SK-N-SH (cell line): ENCODE measurements around the gene RBMS1. TPM values are rescaled to one million over a fixed set of nuclear protein-coding genes. Genes with fewer than 3 reads are reported as not detected.

ENCODE experiments used
- CTCF ChIA-PET: fragments of 300-600, 350-600 bp; formaldehyde crosslinking; extraction: SDS; loops from one replicate; lab custom pipeline; 2021; lab: Yijun Ruan, JAX
- POLR2A ChIA-PET: fragments of 350-600 bp; sonication (Branson Sonifier 250); formaldehyde crosslinking; extraction: SDS; loops from one replicate; lab custom pipeline; 2020; ENCODE audit warnings: antibody characterized with exemption, inconsistent platforms; lab: Yijun Ruan, JAX
- DNase-seq: peaks from one replicate; pipeline ENCODE4 v3.0.0; 2012
- H2AFZ ChIP-seq: fragments of 200-600 bp; sonication (generic); 2 replicates; pipeline ENCODE4 v1.8.1; 2016; ENCODE audit warnings: antibody characterized with exemption, mild to moderate bottlenecking, low read depth
- H3F3A ChIP-seq: fragments of 200-600 bp; sonication (generic); replicated peaks from 2 replicates; pipeline ENCODE3; 2016; ENCODE audit warnings: antibody characterized with exemption, mild to moderate bottlenecking; ENCODE audit not compliant: insufficient read depth
- H3K27ac ChIP-seq, 2 experiments: fragments of 200-500 bp in 1 of 2; fragments of 200-600 bp in 1 of 2; sonication (Bioruptor generic) in 1 of 2; sonication (generic), shearing (Covaris generic) in 1 of 2; 2 replicates each; pipeline versions ENCODE4 v1.5.1 to v1.6.1; 2014 to 2016; ENCODE audit warnings: low read depth in 2 of 2, inconsistent platforms in 1 of 2, low read length in 1 of 2, mild to moderate bottlenecking in 1 of 2, mixed read lengths in 1 of 2
- H3K27me3 ChIP-seq: fragments of 200-600 bp; sonication (generic), shearing (Covaris generic); 2 replicates; pipeline ENCODE4 v1.6.1; 2016; ENCODE audit warnings: mixed run types; ENCODE audit not compliant: insufficient read depth
- H3K36me3 ChIP-seq, 2 experiments: fragments of 200-500 bp in 1 of 2; fragments of 200-600 bp in 1 of 2; sonication (Bioruptor generic) in 1 of 2; sonication (generic) in 1 of 2; replicated peaks in 1 of 2; 2 replicates each; pipeline versions ENCODE3 to v1.5.1; 2014 to 2016; ENCODE audit warnings: low read length in 1 of 2, mild to moderate bottlenecking in 1 of 2; ENCODE audit not compliant: insufficient read depth in 2 of 2, control insufficient read depth in 1 of 2
- H3K4me1 ChIP-seq, 2 experiments: fragments of 200-500 bp in 1 of 2; fragments of 200-600 bp in 1 of 2; sonication (Bioruptor generic) in 1 of 2; sonication (generic), shearing (Covaris generic) in 1 of 2; 2 replicates each; pipeline versions ENCODE4 v1.5.1 to v1.6.1; 2014 to 2016; ENCODE audit warnings: low read depth in 1 of 2, low read length in 1 of 2, mixed run types in 1 of 2; ENCODE audit not compliant: insufficient read depth in 2 of 2, control insufficient read depth in 1 of 2
- H3K4me2 ChIP-seq: fragments of 200-600 bp; sonication (generic), shearing (Covaris generic); 2 replicates; pipeline ENCODE4 v1.6.1; 2017; ENCODE audit warnings: mixed run types
- H3K4me3 ChIP-seq, 2 experiments: fragments of 200-500 bp in 1 of 2; fragments of 200-600 bp in 1 of 2; sonication (Bioruptor generic) in 1 of 2; sonication (generic), shearing (Covaris generic) in 1 of 2; 2 replicates each; pipeline versions ENCODE4 v1.5.1 to v1.8.1; 2014 to 2016; ENCODE audit warnings: low read depth in 2 of 2, inconsistent platforms in 1 of 2, low read length in 1 of 2, mild to moderate bottlenecking in 1 of 2, mixed read lengths in 1 of 2, moderate library complexity in 1 of 2
- H3K79me2 ChIP-seq: fragments of 200-600 bp; sonication (generic); 2 replicates; pipeline ENCODE4 v1.8.1; 2017; ENCODE audit warnings: mild to moderate bottlenecking; ENCODE audit not compliant: insufficient read depth
- H3K9ac ChIP-seq: fragments of 200-600 bp; sonication (generic); 2 replicates; pipeline ENCODE4 v1.6.1; 2017; ENCODE audit warnings: mixed run types
- H3K9me2 ChIP-seq: fragments of 200-600 bp; sonication (generic); 2 replicates; pipeline ENCODE4 v1.6.1; 2017; ENCODE audit warnings: mixed run types
- H3K9me3 ChIP-seq: fragments of 200-600 bp; sonication (generic); 2 replicates; pipeline ENCODE4 v1.6.1; 2017; ENCODE audit warnings: mixed run types, mild to moderate bottlenecking, moderate library complexity
- H4K20me1 ChIP-seq: fragments of 200-600 bp; sonication (generic); 2 replicates; pipeline ENCODE4 v1.6.1; 2017; ENCODE audit warnings: mild to moderate bottlenecking, mixed run types; ENCODE audit not compliant: insufficient read depth
- CHD2 ChIP-seq: fragments of 150-350 bp; IDR thresholded peaks from 2 replicates; pipeline ENCODE4 v1.6.1; 2018; ENCODE audit warnings: low read length; ENCODE audit not compliant: partially characterized antibody
- ELF1 ChIP-seq: IDR thresholded peaks from 2 replicates; pipeline ENCODE4 v1.4.0; 2012
- EZH2phosphoT487 ChIP-seq: fragments of 200-600 bp; sonication (generic); IDR thresholded peaks from 2 replicates; pipeline ENCODE4 v1.6.1; 2017; ENCODE audit warnings: low read depth, mixed run types, mild to moderate bottlenecking, antibody characterized with exemption, moderate library complexity, borderline replicate concordance
- FOSL2 ChIP-seq: IDR thresholded peaks from 2 replicates; pipeline ENCODE4 v1.4.0; 2012; ENCODE audit warnings: low read depth, mild to moderate bottlenecking, moderate library complexity, borderline replicate concordance
- FOXJ3 ChIP-seq: sonication (generic); formaldehyde crosslinking; IDR thresholded peaks from 2 replicates; pipeline ENCODE4 v1.5.1; 2020; ENCODE audit warnings: mild to moderate bottlenecking, missing genetic modification reagents
- FOXM1 ChIP-seq: IDR thresholded peaks from 2 replicates; pipeline ENCODE4 v1.4.0; 2012; ENCODE audit warnings: low read depth, mild to moderate bottlenecking
- JUND ChIP-seq: IDR thresholded peaks from 2 replicates; pipeline ENCODE4 v1.4.0; 2012
- NFIC ChIP-seq: IDR thresholded peaks from 2 replicates; pipeline ENCODE4 v1.4.0; 2012; ENCODE audit warnings: borderline replicate concordance
- RAD21 ChIP-seq: IDR thresholded peaks from 2 replicates; pipeline ENCODE4 v1.6.1; 2012; ENCODE audit warnings: mild to moderate bottlenecking, low read length
- RFX5 ChIP-seq: IDR thresholded peaks from 2 replicates; pipeline ENCODE4 v1.6.1; 2012; ENCODE audit warnings: mild to moderate bottlenecking, improper control_type of control experiment, low read length
- RXRA ChIP-seq: IDR thresholded peaks from 2 replicates; pipeline ENCODE4 v1.4.0; 2012; ENCODE audit warnings: low read depth, mild to moderate bottlenecking, borderline replicate concordance
- SIN3A ChIP-seq: IDR thresholded peaks from 2 replicates; pipeline ENCODE4 v1.6.1; 2012; ENCODE audit warnings: low read depth, mild to moderate bottlenecking, low read length, moderate library complexity, borderline replicate concordance
- SMC3 ChIP-seq: IDR thresholded peaks from 2 replicates; pipeline ENCODE4 v1.6.1; 2012; ENCODE audit warnings: low read depth, low read length, improper control_type of control experiment
- TCF12 ChIP-seq: IDR thresholded peaks from 2 replicates; pipeline ENCODE4 v1.4.0; 2012
- TEAD4 ChIP-seq: IDR thresholded peaks from 2 replicates; pipeline ENCODE4 v1.4.0; 2012; ENCODE audit warnings: mild to moderate bottlenecking, borderline replicate concordance; ENCODE audit not compliant: insufficient read depth
- YY1 ChIP-seq: IDR thresholded peaks from 2 replicates; pipeline ENCODE4 v1.4.0; 2012; ENCODE audit warnings: low read depth, mild to moderate bottlenecking
- WGBS: methylation state at CpG from one replicate; pipeline ENCODE4 v1.1.6; 2017; ENCODE audit warnings: low lambda C conversion rate; 5-methylcytosine and 5-hydroxymethylcytosine counted together
- polyA plus RNA-seq, 3 experiments: library from polyadenylated mRNA; depleted of rRNA; stranded (reverse); fragments of >200 nt; gene quantifications; 2 replicates each; pipeline ENCODE4 v1.2.3, GENCODE V29; 2012
- TF ChIP-seq, protein P1 (sequence below): fragments of 200-600 bp; sonication (generic); IDR thresholded peaks from 2 replicates; pipeline ENCODE4 v1.6.1; 2017; ENCODE audit warnings: antibody characterized with exemption, mild to moderate bottlenecking, moderate library complexity
- TF ChIP-seq, protein P2 (sequence below): fragments of 150-350 bp; IDR thresholded peaks from 2 replicates; pipeline ENCODE4 v1.6.1; 2016; ENCODE audit warnings: mild to moderate bottlenecking, low read depth, low read length
- TF ChIP-seq, protein P3 (sequence below): fragments of 150-350 bp; IDR thresholded peaks from 2 replicates; pipeline ENCODE4 v1.6.1; 2017; ENCODE audit warnings: antibody characterized with exemption, low read length, low read depth, borderline replicate concordance
- TF ChIP-seq, protein P4 (sequence below): IDR thresholded peaks from 2 replicates; pipeline ENCODE4 v1.4.0; 2012; ENCODE audit warnings: low read depth
- TF ChIP-seq, protein P5 (sequence below): IDR thresholded peaks from 2 replicates; pipeline ENCODE4 v1.6.1; 2012; ENCODE audit warnings: mild to moderate bottlenecking, low read depth, low read length, moderate library complexity

Gene RBMS1
- polyA plus RNA-seq, 1 of the 3 experiments (the other 2 are of a cell fraction), result 56.5 TPM

DNA sequence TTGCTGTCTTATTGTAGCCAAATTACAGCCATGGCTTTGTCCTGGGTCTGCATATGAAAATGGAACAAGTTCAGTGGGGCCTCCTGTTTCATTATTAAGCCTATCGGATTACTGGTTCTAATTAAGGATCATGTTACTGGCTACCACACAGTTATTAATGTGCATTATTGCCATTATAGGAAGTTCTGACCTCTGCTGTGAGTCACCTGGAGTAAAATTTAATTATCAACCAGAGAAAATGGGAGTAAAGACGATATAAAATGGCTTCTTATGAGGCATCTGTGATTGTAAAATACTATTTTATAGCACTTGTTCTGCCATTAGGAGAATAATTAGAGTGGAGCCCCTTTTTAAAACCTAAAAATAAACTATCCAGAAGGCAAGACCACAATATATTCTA is 150.2 kb downstream of the RBMS1 start (continued):
- TF ChIP-seq ELF1, result no peak
- no peak for TF ChIP-seq SMC3
- TF ChIP-seq FOXJ3 (CRISPR knock-in tag), result no peak
- TF ChIP-seq RAD21, result no peak
- TF ChIP-seq RFX5, result no peak
- TF ChIP-seq, protein P1, sequence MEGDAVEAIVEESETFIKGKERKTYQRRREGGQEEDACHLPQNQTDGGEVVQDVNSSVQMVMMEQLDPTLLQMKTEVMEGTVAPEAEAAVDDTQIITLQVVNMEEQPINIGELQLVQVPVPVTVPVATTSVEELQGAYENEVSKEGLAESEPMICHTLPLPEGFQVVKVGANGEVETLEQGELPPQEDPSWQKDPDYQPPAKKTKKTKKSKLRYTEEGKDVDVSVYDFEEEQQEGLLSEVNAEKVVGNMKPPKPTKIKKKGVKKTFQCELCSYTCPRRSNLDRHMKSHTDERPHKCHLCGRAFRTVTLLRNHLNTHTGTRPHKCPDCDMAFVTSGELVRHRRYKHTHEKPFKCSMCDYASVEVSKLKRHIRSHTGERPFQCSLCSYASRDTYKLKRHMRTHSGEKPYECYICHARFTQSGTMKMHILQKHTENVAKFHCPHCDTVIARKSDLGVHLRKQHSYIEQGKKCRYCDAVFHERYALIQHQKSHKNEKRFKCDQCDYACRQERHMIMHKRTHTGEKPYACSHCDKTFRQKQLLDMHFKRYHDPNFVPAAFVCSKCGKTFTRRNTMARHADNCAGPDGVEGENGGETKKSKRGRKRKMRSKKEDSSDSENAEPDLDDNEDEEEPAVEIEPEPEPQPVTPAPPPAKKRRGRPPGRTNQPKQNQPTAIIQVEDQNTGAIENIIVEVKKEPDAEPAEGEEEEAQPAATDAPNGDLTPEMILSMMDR, result no peak
- no peak for TF ChIP-seq SIN3A
- 0 out of 2 replicates have a peak, but pooled peaks have one; percentile 10 for TF ChIP-seq FOSL2
- TF ChIP-seq, all 33 proteins: peak for 4

DNA sequence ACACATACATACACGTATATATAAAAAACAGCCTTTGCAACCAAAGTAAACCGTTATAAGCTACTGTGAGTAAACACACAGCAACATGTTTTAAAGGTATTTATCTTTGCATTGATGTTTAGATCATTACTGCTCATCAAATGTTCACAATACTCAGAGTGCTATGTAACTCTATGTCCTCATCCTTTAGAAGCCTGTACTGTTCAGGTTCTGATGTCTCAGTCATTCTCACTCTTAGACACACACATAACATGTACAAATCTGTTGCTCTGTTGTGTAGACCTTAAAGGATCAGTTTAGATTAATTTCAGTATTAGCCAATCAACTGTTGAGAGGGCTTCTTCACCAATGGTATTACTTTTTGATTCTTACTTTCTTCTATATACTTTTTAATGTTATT is 153.9 kb downstream of the RBMS1 start:
- ChIA-PET CTCF (interaction anchor here (1.0 to 2.4 kb wide), 3 partner anchors 90 to 724 kb away, joined by 5 to 7 read pairs (median 5); no protein-coding TSS in a partner anchor), POLR2A (no interaction called here)
- Histone ChIP-seq H3K27me3 (no peaks in the 10 kb centered on the region), H3K4me1 (peaks cover 20 to 43% of the 10 kb centered on the region in 2 experiments; a peak in 3 of 4 replicates), H3F3A (peaks cover 14% of the 10 kb centered on the region), H3K9me2 (no peaks in the 10 kb centered on the region), H2AFZ (no peak overlapping the region), H3K4me2 (no peak overlapping the region), H3K9ac (no peak overlapping the region), H4K20me1 (peaks cover 70% of the 10 kb centered on the region), H3K36me3 (peaks cover 2 to 7% of the 10 kb centered on the region in 2 experiments), H3K79me2 (peaks cover 100% of the 10 kb centered on the region), H3K9me3 (no peaks in the 10 kb centered on the region), H3K4me3 (no peak overlapping the region), H3K27ac (peak overlapping the region in 1 of 2 experiments; percentile 52; a peak in 1 of 4 replicates)
- WGBS, result 87% methylated on average over 2 of the region's 2 CpGs
- DNase-seq, result no peak
- TF ChIP-seq FOSL2, result no peak
- TF ChIP-seq NFIC, result no peak
- TF ChIP-seq ELF1, result no peak
- TF ChIP-seq, protein P2, sequence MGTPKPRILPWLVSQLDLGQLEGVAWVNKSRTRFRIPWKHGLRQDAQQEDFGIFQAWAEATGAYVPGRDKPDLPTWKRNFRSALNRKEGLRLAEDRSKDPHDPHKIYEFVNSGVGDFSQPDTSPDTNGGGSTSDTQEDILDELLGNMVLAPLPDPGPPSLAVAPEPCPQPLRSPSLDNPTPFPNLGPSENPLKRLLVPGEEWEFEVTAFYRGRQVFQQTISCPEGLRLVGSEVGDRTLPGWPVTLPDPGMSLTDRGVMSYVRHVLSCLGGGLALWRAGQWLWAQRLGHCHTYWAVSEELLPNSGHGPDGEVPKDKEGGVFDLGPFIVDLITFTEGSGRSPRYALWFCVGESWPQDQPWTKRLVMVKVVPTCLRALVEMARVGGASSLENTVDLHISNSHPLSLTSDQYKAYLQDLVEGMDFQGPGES, result no peak
- TF ChIP-seq TEAD4, result no peak
- TF ChIP-seq, protein P3, sequence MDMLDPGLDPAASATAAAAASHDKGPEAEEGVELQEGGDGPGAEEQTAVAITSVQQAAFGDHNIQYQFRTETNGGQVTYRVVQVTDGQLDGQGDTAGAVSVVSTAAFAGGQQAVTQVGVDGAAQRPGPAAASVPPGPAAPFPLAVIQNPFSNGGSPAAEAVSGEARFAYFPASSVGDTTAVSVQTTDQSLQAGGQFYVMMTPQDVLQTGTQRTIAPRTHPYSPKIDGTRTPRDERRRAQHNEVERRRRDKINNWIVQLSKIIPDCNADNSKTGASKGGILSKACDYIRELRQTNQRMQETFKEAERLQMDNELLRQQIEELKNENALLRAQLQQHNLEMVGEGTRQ, result no peak
- TF ChIP-seq EZH2phosphoT487, result no peak
- TF ChIP-seq RXRA, result no peak
- TF ChIP-seq, protein P4, sequence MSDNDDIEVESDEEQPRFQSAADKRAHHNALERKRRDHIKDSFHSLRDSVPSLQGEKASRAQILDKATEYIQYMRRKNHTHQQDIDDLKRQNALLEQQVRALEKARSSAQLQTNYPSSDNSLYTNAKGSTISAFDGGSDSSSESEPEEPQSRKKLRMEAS, result no peak
- TF ChIP-seq CHD2, result no peak
- no peak for TF ChIP-seq SMC3
- no peak for TF ChIP-seq YY1
- TF ChIP-seq JUND, result no peak
- no peak for TF ChIP-seq RAD21
- TF ChIP-seq TCF12, result no peak
- TF ChIP-seq, protein P5, sequence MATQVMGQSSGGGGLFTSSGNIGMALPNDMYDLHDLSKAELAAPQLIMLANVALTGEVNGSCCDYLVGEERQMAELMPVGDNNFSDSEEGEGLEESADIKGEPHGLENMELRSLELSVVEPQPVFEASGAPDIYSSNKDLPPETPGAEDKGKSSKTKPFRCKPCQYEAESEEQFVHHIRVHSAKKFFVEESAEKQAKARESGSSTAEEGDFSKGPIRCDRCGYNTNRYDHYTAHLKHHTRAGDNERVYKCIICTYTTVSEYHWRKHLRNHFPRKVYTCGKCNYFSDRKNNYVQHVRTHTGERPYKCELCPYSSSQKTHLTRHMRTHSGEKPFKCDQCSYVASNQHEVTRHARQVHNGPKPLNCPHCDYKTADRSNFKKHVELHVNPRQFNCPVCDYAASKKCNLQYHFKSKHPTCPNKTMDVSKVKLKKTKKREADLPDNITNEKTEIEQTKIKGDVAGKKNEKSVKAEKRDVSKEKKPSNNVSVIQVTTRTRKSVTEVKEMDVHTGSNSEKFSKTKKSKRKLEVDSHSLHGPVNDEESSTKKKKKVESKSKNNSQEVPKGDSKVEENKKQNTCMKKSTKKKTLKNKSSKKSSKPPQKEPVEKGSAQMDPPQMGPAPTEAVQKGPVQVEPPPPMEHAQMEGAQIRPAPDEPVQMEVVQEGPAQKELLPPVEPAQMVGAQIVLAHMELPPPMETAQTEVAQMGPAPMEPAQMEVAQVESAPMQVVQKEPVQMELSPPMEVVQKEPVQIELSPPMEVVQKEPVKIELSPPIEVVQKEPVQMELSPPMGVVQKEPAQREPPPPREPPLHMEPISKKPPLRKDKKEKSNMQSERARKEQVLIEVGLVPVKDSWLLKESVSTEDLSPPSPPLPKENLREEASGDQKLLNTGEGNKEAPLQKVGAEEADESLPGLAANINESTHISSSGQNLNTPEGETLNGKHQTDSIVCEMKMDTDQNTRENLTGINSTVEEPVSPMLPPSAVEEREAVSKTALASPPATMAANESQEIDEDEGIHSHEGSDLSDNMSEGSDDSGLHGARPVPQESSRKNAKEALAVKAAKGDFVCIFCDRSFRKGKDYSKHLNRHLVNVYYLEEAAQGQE, result no peak
- TF ChIP-seq FOXM1, result no peak
- no peak for TF ChIP-seq SIN3A
